ENCODE data around the gene ARHGEF12. TPM values are rescaled to one million over a fixed set of nuclear protein-coding genes. Genes with fewer than 3 reads are reported as not detected.

The ARHGEF12 gene
- total RNA-seq, 1 donor from 2014 or later = 27.2 TPM

DNA sequence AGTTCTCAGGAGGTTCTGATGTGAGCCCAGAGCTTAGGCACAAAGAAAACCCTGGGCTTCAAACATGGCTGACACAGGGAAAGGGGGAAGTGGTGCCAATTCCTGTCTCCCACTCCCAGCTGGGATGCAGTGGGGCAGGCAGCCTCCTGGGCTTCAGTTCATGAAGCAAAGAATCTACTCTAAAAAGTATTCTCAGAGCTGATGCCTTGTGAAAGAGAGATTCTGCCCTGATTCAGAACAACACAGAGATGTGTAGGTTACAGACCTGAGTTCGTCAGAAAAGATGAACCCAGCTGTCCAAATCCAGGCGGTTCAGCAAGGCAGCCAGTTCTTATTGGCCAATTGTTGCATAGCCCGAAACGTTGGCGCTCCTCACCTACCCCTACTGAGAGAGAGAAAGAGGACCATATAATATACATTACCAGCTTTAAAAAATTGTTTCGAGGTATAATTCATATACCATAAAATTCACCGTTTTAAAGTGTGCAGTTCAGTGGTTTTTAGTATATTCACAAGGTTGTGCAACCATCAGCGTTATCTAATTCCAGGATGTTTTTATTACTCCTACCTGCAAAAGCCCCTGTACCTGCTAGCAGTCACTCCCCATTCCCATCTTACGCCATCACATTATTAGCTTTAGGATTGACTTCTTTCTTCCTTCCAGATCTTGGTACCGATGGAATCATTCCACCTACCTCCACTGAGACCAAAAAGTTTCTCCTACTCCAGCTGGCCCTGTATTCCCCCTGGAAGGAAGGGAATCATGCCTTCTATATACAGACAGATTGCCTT, 18.3 kb upstream of the ARHGEF12 start:
- intact Hi-C loops (cut with micrococcal nuclease) = no loop called here

- intact Hi-C loops (cut with micrococcal nuclease) = no loop called here
These were observed 17.3 kb upstream of the ARHGEF12 start for GRCh38 chr11:120318906-120319305.

DNA sequence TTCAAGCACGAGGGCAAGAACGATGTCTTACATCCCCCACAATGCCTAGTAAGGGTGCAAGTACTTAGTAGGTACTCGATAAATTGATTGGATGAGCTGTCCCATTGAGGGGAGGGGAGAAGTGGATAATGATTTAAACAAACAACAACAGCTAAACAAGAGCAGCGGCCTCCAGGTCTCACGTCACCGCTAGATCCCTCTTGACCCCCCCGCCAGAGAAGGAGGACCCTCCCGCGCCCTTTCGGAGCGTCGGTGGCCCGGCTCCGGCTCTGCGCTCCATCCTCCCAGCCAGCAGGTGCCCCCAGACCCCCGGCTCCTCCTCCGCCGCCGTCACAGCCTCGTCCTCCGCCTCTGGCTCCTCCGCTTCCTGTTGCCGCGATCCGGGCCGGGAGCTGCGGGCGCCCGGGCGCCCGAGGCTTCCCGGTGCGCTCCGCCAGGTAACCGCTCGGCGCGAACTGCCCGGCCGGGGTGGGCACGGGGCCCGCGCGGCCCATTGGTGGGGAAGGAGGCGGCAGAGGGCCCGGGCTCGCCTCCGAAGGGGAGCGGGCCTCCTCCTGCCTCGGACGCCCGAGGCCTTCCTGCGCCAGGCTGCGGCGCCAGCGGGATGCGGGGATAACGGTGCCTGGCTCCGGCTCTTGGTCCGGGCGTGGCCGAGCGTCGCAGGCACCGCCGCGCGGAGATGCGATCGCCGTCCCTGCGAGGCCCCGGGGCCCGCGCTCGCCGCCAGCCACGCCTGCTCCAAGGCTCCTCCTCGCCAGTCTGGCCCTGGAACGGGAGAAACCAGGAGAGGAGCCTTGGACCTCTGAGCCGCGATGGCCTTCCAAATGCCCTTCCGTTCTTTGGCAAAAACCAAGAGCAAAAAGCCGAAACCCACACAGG, 11.0 kb upstream of the ARHGEF12 start, which contains the start of gene TLCD5:
Gene TLCD5 (plus strand): TSS at position 368 of the 879 bp plus-strand sequence. CDS start 2,143 bp downstream, outside the sequence.
- intact Hi-C loops (cut with micrococcal nuclease) = no loop called here

DNA sequence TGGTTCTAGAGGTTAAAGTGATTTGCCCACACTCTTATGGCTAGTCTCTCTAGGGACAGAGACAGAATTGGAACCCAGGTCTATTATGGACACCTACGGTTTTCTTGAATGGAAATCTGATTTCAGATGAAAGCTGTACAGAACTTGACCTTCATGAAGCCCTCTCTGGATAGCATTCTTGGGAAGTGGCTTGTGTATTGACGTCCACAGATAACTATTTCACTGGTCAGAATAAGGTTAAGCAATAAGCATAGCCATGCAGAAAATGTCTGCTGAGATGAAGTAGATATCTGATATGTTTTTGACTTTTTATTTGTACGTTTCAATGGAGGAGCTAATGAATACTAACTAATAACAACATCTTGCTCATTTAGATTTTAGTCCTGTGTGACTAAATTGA, 10.0 kb upstream of the ARHGEF12 start:
- intact Hi-C loops (cut with micrococcal nuclease) = loop anchor here (1.0 kb wide), 1 partner anchor 9 kb away; no protein-coding TSS in a partner anchor

- intact Hi-C loops (cut with micrococcal nuclease) = loop anchor here (1.0 kb wide), 1 partner anchor 8 kb away; no protein-coding TSS in a partner anchor
These were observed 9.3 kb upstream of the ARHGEF12 start for GRCh38 chr11:120326845-120327281.

- intact Hi-C loops (cut with micrococcal nuclease) = no loop called here
These were observed 8.9 kb upstream of the ARHGEF12 start for GRCh38 chr11:120327311-120327710.

- intact Hi-C loops (cut with micrococcal nuclease) = no loop called here
These were observed 6.7 kb upstream of the ARHGEF12 start for GRCh38 chr11:120329556-120329955.

GRCh38 chr11:120330045-120330444, 6.2 kb upstream of the ARHGEF12 start:
- intact Hi-C loops (cut with micrococcal nuclease) = loop anchor here (10.0 kb wide), 1 partner anchor 695 kb away; the partner anchor contains the start of gene TBCEL

GRCh38 chr11:120331301-120331996, 4.8 kb upstream of the ARHGEF12 start:
- intact Hi-C loops (cut with micrococcal nuclease) = loop anchor here (10.0 kb wide), 1 partner anchor 693 kb away; the partner anchor contains the start of gene TBCEL

GRCh38 chr11:120332822-120333716, 3.1 kb upstream of the ARHGEF12 start:
- intact Hi-C loops (cut with micrococcal nuclease) = loop anchor here (10.0 kb wide), 1 partner anchor 692 kb away; the partner anchor contains the start of gene TBCEL

DNA sequence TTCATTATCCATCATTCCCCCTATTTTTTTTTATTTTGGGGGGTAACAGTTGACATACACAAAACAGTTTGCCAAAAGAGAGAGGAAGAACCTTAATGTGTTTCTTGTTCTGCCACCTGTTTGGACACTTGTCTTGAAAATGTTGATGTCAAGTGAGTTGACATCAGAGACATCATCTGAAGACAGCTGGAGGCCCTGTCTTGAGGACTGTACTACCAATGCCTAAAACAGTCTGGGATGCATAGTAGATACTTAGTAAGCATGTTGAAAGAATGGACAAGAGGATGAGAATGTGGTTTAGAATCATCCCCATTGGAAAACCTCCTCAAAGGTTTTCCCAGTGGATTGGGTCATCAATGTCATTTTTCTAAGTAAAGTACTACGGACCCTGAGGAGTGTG, 2.4 kb upstream of the ARHGEF12 start:
- intact Hi-C loops (cut with micrococcal nuclease) = loop anchor here (10.0 kb wide), 1 partner anchor 691 kb away; the partner anchor contains the start of gene TBCEL

DNA sequence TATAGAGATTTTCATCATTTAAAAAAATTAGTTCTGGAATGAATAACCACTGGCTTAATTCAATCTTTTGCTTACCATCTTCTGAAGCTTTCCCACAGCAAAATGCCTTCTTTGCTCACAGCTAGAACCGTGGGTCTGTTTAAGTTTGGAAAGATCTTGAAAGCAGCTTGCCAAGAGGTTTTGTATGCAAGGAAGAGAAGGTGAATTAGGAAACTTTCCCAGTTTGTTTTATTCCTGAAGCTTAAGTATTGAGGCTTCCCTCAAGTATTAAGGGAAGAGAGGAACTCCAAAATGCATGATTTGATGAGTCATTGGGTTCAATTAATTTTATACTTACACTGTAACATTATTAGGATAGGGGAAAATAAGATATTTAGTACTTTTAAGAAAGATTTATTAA, 1.9 kb upstream of the ARHGEF12 start:
- intact Hi-C loops (cut with micrococcal nuclease) = loop anchor here (10.0 kb wide), 1 partner anchor 690 kb away; the partner anchor contains the start of gene TBCEL

GRCh38 chr11:120334894-120335462, 1.2 kb upstream of the ARHGEF12 start:
- intact Hi-C loops (cut with micrococcal nuclease) = loop anchor here (1.0 to 10.0 kb wide), 6 partner anchors 9 to 859 kb away; partner anchors contain the start of genes GRIK4 and TBCEL

DNA sequence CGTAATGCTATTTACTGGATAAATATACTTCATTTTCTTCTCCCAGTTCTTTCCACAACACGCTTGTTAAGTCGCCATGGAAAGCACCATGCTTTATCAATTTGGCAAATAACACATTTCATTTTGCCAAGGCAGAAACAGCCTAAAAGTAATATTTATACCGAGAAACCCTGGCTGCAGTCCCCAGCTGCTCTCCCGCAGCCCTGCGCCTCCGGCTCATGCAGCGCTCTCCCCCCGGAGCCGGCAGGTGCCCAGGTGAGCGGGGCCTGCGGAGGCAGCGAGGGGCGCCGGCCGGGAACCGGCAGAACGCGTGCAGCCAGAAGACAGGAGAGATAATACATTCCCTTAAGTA, 681 bp upstream of the ARHGEF12 start:
- intact Hi-C loops (cut with micrococcal nuclease) = loop anchor here (1.0 to 10.0 kb wide), 6 partner anchors 9 to 859 kb away; partner anchors contain the start of genes GRIK4 and TBCEL

DNA sequence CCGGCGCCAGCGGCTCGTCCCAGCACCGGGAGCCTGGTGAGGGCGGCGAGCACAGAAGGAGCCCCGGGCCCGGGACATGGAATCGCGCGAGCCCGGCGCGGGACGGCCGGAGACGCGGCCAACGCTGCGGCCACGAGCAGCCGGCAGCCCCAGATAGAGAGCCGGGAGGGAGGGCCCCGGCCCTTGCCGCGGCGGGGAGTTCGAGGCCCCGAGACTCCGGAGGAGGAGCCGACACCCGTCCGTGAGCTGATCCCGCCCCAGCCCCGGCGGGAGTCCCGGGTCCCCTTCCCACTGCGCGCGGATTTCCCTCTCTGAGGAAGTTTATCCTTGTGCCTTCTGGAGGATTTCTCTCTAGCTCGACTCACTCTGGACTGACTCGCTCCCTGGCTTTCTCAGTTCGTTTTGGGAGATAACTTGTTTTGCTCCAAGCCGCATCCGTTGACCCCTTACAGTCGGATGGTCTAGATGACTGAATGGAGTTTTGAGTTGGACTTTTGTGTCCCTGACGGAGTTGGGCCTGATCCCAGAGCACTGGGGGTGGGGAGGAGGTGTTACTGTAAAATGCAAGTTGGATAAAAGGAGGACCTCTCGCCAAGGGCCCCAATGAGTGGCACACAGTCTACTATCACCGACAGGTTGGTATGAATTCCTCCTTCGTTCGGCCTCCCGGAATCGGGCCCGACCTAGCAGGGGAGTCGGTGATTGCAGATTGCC, 585 bp downstream of the ARHGEF12 start:
- intact Hi-C loops (cut with micrococcal nuclease) = loop anchor here (1.0 to 10.0 kb wide), 5 partner anchors 8 to 956 kb away; partner anchors contain the start of genes NECTIN1, SC5D and TBCEL

- intact Hi-C loops (cut with micrococcal nuclease) = loop anchor here (5.0 to 10.0 kb wide), 2 partner anchors 95 to 687 kb away; partner anchors contain the start of gene TBCEL
These were observed 1.3 kb downstream of the ARHGEF12 start for GRCh38 chr11:120337355-120338106.

DNA sequence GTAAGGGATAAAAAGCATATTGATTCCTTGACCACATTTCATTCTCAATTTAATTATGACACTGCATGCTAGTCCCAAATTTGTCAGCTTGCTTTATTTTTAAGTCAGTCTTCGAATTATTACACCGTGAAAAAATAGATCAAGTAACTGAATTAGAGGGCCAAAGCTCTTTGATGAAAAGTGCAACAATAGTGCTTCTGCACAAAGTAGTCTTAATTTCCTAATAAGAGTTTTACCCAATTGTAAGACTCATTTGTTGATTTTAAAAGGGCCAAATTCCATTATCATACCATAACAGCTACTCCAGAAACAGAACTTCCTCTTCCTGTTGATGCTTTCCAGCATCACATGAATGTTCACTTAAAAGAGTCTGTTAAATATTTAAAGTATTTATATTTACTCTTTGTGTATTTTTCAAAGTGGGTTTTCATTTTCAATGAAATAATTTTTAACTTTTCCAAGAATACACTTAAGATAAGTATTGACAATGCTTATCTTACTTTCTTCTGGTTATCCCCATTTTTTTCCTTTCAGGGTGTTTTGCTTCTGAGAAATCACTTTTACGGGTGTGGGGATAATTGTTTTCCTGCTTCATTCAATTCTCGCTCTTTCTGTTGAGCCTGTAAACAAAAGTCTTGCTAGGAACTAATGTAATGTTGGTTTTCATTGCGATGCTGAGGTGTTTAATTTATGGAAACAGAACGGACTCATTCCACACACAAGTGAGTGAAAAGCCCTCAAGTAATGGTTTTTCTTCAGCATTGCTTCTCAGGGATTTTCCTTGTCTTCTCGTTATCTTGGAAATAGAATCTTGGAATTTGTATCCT, 2.1 kb downstream of the ARHGEF12 start:
- intact Hi-C loops (cut with micrococcal nuclease) = loop anchor here (5.0 to 10.0 kb wide), 2 partner anchors 94 to 686 kb away; partner anchors contain the start of gene TBCEL

Measured in T-helper 1 cell treated with Interleukin-12 subunit alpha and Interleukin-12 subunit beta and Interleukin-4 antibody, amounts not matched to agents 30 ng/mL and 1 ng/mL, for 36 hours (primary cell).